ENCODE measurements around the gene IGSF21. TPM values are rescaled to one million over a fixed set of nuclear protein-coding genes. Genes with fewer than 3 reads are reported as not detected.

The IGSF21 gene
- total and polyA plus RNA-seq, 2 donors (not counting 1 experiment from before 2014, with no cell fraction given): not detected

DNA sequence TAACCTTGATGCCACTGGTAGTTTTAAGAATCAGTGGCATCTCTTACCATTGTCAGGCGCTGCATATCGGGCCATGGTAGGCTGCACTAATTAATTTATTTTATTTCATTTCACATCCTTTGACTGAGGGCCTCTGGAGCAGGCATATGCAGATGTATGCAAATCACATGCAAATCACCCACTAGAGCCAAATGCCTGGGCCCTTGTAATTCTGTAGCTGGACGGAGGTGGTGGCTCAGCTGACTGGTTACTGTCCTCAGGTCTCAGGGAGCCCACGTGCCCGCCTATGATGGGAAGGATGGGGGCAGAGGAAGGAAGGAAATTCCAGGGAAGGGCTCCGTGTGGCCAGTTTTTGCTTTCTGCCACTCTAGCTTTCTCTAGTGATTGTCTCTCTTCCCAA lies 122.7 kb downstream of the IGSF21 start:
- ATAC-seq (ENCODE audit: low read depth): no peak
- Histone ChIP-seq H3K9me3 (ENCODE audit: control extremely low read depth in 1 of 3, control insufficient read depth in 2 of 3, insufficient read depth in 1 of 3, low read length in 2 of 3) (peaks cover 0 to 19% (median 14%) of the 10 kb centered on the region in 3 donors), H3K27ac (ENCODE audit: low read length in 2 of 2) (no peak overlapping the region), H3K4me3 (ENCODE audit: control extremely low read depth in 1 of 5, extremely low read depth in 1 of 5, insufficient read depth in 1 of 5, low read depth in 2 of 5, low read length in 4 of 5) (no peak overlapping the region), H2AFZ (ENCODE audit: insufficient read depth, low read depth, low read length, poor library complexity, severe bottlenecking) (no peak overlapping the region), H4K20me1 (ENCODE audit: control insufficient read depth, insufficient read depth, low read length, poor library complexity, severe bottlenecking) (no peaks in the 10 kb centered on the region), H3K4me1 (ENCODE audit: control insufficient read depth in 2 of 2, insufficient read depth in 2 of 2, low read length in 2 of 2) (no peaks in the 10 kb centered on the region), H3K9ac (ENCODE audit: low read length) (no peak overlapping the region), H3K36me3 (replicated peaks in 1 of 2; ENCODE audit: control extremely low read depth in 1 of 2, control insufficient read depth in 1 of 2, extremely low read depth in 1 of 2, insufficient read depth in 2 of 2, low read length in 1 of 2) (no peaks in the 10 kb centered on the region), H3K79me2 (ENCODE audit: control insufficient read depth, insufficient read depth, low read length) (no peaks in the 10 kb centered on the region), H3K27me3 (replicated peaks in 1 of 4; ENCODE audit: control extremely low read depth in 1 of 4, control insufficient read depth in 3 of 4, insufficient read depth in 4 of 4, low read length in 3 of 4) (peaks cover 0 to 14% (median 0%) of the 10 kb centered on the region in 4 experiments), H3K4me2 (replicated peaks; ENCODE audit: low read depth, low read length, poor library complexity, severe bottlenecking) (no peak overlapping the region)
- WGBS (ENCODE audit: insufficient coverage): 54% methylated on average over 3 of the region's 6 CpGs
- CTCF ChIA-PET: no interaction called here
- DNase-seq: no peak
- peaks cover 3% of the 10 kb centered on the region for H3K9me3 Mint-ChIP-seq (ENCODE audit: insufficient read depth)
- H3K4me1 Mint-ChIP-seq: no peaks in the 10 kb centered on the region
- no peak overlapping the region for H3K27ac Mint-ChIP-seq
- intact Hi-C loops (cut with micrococcal nuclease): no loop called here
- H3K4me3 Mint-ChIP-seq: no peak overlapping the region
- POLR2A ChIA-PET: no interaction called here
- TF ChIP-seq, protein P1, sequence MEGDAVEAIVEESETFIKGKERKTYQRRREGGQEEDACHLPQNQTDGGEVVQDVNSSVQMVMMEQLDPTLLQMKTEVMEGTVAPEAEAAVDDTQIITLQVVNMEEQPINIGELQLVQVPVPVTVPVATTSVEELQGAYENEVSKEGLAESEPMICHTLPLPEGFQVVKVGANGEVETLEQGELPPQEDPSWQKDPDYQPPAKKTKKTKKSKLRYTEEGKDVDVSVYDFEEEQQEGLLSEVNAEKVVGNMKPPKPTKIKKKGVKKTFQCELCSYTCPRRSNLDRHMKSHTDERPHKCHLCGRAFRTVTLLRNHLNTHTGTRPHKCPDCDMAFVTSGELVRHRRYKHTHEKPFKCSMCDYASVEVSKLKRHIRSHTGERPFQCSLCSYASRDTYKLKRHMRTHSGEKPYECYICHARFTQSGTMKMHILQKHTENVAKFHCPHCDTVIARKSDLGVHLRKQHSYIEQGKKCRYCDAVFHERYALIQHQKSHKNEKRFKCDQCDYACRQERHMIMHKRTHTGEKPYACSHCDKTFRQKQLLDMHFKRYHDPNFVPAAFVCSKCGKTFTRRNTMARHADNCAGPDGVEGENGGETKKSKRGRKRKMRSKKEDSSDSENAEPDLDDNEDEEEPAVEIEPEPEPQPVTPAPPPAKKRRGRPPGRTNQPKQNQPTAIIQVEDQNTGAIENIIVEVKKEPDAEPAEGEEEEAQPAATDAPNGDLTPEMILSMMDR (IDR thresholded peaks at IDR 0.05): no peak
- no peak for TF ChIP-seq EZH2 (IDR thresholded peaks at IDR 0.05; ENCODE audit: borderline replicate concordance, insufficient read depth, low read depth, low read length, poor library complexity, severe bottlenecking)
- peaks cover 4% of the 10 kb centered on the region for H3K27me3 Mint-ChIP-seq

DNA sequence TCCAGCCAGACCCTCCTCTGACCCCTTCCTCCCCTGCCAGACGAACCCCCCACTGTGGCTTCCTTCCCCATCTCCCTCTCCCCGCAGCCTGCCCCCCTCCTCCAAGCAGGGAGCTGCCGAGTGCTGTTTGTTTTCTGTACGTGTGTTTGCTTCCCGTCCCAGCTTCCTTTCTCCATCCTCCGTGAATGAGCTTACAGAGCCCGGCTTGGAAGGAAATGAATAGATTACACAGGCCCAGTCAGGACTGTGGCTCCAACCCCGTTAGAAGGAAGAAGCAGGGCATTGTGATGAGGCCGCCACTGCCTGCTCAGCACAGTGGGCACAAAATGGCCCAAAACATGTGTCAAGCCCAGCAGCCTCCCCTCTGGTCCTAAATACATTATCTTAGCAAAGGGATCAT lies 123.2 kb downstream of the IGSF21 start:
- TF ChIP-seq, protein P1 (IDR thresholded peaks at IDR 0.05): no peak
- TF ChIP-seq EZH2 (IDR thresholded peaks at IDR 0.05; ENCODE audit: borderline replicate concordance, insufficient read depth, low read depth, low read length, poor library complexity, severe bottlenecking): no peak
- ChIA-PET CTCF (no interaction called here), POLR2A (no interaction called here)
- WGBS (ENCODE audit: insufficient coverage): 6% methylated on average over 7 of the region's 9 CpGs
- H3K4me1 ChIP-seq (ENCODE audit: control insufficient read depth in 2 of 2, insufficient read depth in 2 of 2, low read length in 2 of 2): no peaks in the 10 kb centered on the region
- no peaks in the 10 kb centered on the region for H3K36me3 ChIP-seq (replicated peaks in 1 of 2; ENCODE audit: control extremely low read depth in 1 of 2, control insufficient read depth in 1 of 2, extremely low read depth in 1 of 2, insufficient read depth in 2 of 2, low read length in 1 of 2)
- ATAC-seq (ENCODE audit: low read depth): no peak
- H3K4me1 Mint-ChIP-seq: no peaks in the 10 kb centered on the region
- no peak overlapping the region for H3K4me3 Mint-ChIP-seq
- no peak overlapping the region for H3K4me3 ChIP-seq (ENCODE audit: control extremely low read depth in 1 of 5, extremely low read depth in 1 of 5, insufficient read depth in 1 of 5, low read depth in 2 of 5, low read length in 4 of 5)
- H2AFZ ChIP-seq (ENCODE audit: insufficient read depth, low read depth, low read length, poor library complexity, severe bottlenecking): no peak overlapping the region
- intact Hi-C loops (cut with micrococcal nuclease): no loop called here
- H3K27ac ChIP-seq (ENCODE audit: low read length in 2 of 2): no peak overlapping the region
- no peak for DNase-seq
- H3K27me3 ChIP-seq (replicated peaks in 1 of 4; ENCODE audit: control extremely low read depth in 1 of 4, control insufficient read depth in 3 of 4, insufficient read depth in 4 of 4, low read length in 3 of 4): peaks cover 0 to 14% (median 0%) of the 10 kb centered on the region in 4 experiments
- no peak overlapping the region for H3K27ac Mint-ChIP-seq
- peaks cover 4% of the 10 kb centered on the region for H3K27me3 Mint-ChIP-seq
- H3K9me3 Mint-ChIP-seq (ENCODE audit: insufficient read depth): peaks cover 3% of the 10 kb centered on the region
- H3K79me2 ChIP-seq (ENCODE audit: control insufficient read depth, insufficient read depth, low read length): no peaks in the 10 kb centered on the region
- no peaks in the 10 kb centered on the region for H4K20me1 ChIP-seq (ENCODE audit: control insufficient read depth, insufficient read depth, low read length, poor library complexity, severe bottlenecking)
- H3K9ac ChIP-seq (ENCODE audit: low read length): no peak overlapping the region
- H3K9me3 ChIP-seq (ENCODE audit: control extremely low read depth in 1 of 3, control insufficient read depth in 2 of 3, insufficient read depth in 1 of 3, low read length in 2 of 3): peaks cover 0 to 19% (median 14%) of the 10 kb centered on the region in 3 donors
- no peak overlapping the region for H3K4me2 ChIP-seq (replicated peaks; ENCODE audit: low read depth, low read length, poor library complexity, severe bottlenecking)
